ENCODE data around the gene PLEKHG7.

DNA sequence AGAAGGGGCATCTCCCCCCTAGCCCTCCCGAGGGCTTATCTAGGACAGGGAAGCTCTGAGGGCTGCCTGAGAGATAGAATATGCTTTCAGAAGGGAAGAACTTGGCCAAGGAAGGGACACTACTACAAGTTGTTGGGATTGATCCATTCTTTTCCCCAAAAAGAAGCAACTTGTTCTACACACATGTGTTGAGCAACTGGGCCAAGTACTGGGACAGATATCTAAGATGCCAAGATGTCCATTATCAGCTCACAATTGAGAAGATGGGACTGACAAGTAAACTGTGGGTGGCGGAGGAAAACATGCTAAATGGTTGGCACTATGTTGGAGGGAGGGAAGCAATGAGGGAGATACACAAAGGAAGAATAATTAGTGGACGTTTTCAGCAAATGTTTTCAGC is 30.9 kb downstream of the PLEKHG7 start:
- TF ChIP-seq, protein P1, sequence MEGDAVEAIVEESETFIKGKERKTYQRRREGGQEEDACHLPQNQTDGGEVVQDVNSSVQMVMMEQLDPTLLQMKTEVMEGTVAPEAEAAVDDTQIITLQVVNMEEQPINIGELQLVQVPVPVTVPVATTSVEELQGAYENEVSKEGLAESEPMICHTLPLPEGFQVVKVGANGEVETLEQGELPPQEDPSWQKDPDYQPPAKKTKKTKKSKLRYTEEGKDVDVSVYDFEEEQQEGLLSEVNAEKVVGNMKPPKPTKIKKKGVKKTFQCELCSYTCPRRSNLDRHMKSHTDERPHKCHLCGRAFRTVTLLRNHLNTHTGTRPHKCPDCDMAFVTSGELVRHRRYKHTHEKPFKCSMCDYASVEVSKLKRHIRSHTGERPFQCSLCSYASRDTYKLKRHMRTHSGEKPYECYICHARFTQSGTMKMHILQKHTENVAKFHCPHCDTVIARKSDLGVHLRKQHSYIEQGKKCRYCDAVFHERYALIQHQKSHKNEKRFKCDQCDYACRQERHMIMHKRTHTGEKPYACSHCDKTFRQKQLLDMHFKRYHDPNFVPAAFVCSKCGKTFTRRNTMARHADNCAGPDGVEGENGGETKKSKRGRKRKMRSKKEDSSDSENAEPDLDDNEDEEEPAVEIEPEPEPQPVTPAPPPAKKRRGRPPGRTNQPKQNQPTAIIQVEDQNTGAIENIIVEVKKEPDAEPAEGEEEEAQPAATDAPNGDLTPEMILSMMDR (IDR thresholded peaks at IDR 0.05; ENCODE audit: low read length): no peak
- TF ChIP-seq EZH2 (IDR thresholded peaks at IDR 0.05; ENCODE audit: borderline replicate concordance, low read length): no peak

Data from OCI-LY1 (cell line).